Ovary (tissue), 9 donors: ENCODE results near the gene CTR9. TPM values are rescaled to one million over a fixed set of nuclear protein-coding genes. Genes with fewer than 3 reads are reported as not detected.

Experiments
- DNase-seq, 5 donors: peaks; one replicate each; pipeline ENCODE4 v3.0.0-alpha.2; 2019 to 2020
- H3K27ac ChIP-seq, 2 donors: fragments of 200-600 bp; one replicate each; pipeline versions ENCODE4 v1.5.1 to v1.8.0; 2019 to 2022
- H3K27me3 ChIP-seq: fragments of 200-600 bp; one replicate; pipeline ENCODE4 v1.8.0; 2022
- H3K36me3 ChIP-seq: fragments of 200-600 bp; sonication (generic); one replicate; pipeline ENCODE4 v1.5.1; 2019
- H3K4me1 ChIP-seq: one replicate; pipeline ENCODE4 v1.8.1; 2013; ENCODE audit warnings: mild to moderate bottlenecking, moderate library complexity; ENCODE audit not compliant: insufficient read depth
- H3K4me3 ChIP-seq: fragments of 200-600 bp; sonication (generic); one replicate; pipeline ENCODE4 v1.5.1; 2017
- H3K9me3 ChIP-seq, 2 donors: fragments of 200-600 bp in 1 of 2; sonication (generic) in 1 of 2; one replicate each; pipeline versions ENCODE4 v1.5.1 to v1.8.1; 2013 to 2019; ENCODE audit warnings: mild to moderate bottlenecking in 1 of 2, moderate library complexity in 1 of 2
- CTCF ChIP-seq, 3 donors: fragments of 450-650 bp in 2 of 3; fragments of 200-600 bp in 1 of 3; IDR thresholded peaks; one replicate each; pipeline versions ENCODE4 v1.5.1 to v1.8.0; 2016 to 2022; ENCODE audit warnings: antibody characterized with exemption in 3 of 3, mild to moderate bottlenecking in 1 of 3
- EP300 ChIP-seq: sonication (generic); formaldehyde crosslinking; IDR thresholded peaks from one replicate; pipeline ENCODE4 v1.6.1; 2017; ENCODE audit warnings: antibody characterized with exemption
- POLR2A ChIP-seq: fragments of 450-650 bp; IDR thresholded peaks from one replicate; pipeline ENCODE4 v1.6.1; 2017; ENCODE audit warnings: antibody characterized with exemption, mild to moderate bottlenecking, moderate library complexity
- WGBS, 3 donors: extraction: QIAGEN DNeasy Blood & Tissue Kit in 1 of 3; methylation state at CpG; one replicate each; pipeline versions ENCODE4 v1.1.5 to v1.1.7; 2013 to 2017; 5-methylcytosine and 5-hydroxymethylcytosine counted together
- intact Hi-C, 4 donors: fragments of 100-400 bp; cut with DNase I; formaldehyde crosslinking; loops; one replicate each; pipeline versions ENCODE4 v1.11.0 to v1.15.1; 2022 to 2023
- polyA plus RNA-seq, 2 donors: library from polyadenylated mRNA; stranded (reverse); fragments of 200-250 nt in 1 of 2; fragments of 350-450 nt in 1 of 2; fragmentation: Illumina TruSeq in 1 of 2; extraction: RNeasy Lipid Tissue Mini Kit (QIAGEN cat#74804) in 1 of 2; gene quantifications; one replicate each; pipeline ENCODE4 v1.2.3, GENCODE V29; 2013 to 2014
- total RNA-seq, 7 donors: library from RNA; depleted of rRNA in 2 of 7; stranded (reverse); fragments of >200 nt in 2 of 7; fragmentation: NEBNext Ultra II Directional in 3 of 7; extraction: Animal tissue kit (Norgen Biotek cat#: 25700) in 3 of 7; gene quantifications; one replicate each; pipeline versions ENCODE4 v1.1.0 to v1.2.4, GENCODE V29; 2016 to 2023
- donor health status: DM: no; HTN: no; CAD: no; lungs with moderate emphysema.
- donor health status: DM: no; HTN: no; CAD: no.
- donor health status: Bipolar disorder and iron deficiency.
- donor health status: DM: yes; HTN: yes; CAD: no.
- donor health status: DM: no; HTN: no; CAD: no.
- donor health status: DM: yes; HTN: yes; CAD: no.

The CTR9 gene
- total and polyA plus RNA-seq, 9 donors, result 18.0 to 40.6 (median 32.1) TPM

- intact Hi-C loops, result no loop called here
- WGBS, 3 donors, result 32 to 40% (median 40%) methylated on average over 13 of the region's 13 CpGs
Measured at GRCh38 chr11:10743354-10744000, 7.6 kb upstream of the CTR9 start.

GRCh38 chr11:10744206-10744605 lies 6.8 kb upstream of the CTR9 start:
- WGBS, 3 donors, result 51 to 71% (median 62%) methylated on average over 3 of the region's 3 CpGs
- Histone ChIP-seq H3K4me3 (no peak overlapping the region), H3K27me3 (no peaks in the 10 kb centered on the region), H3K27ac (no peak overlapping the region), H3K36me3 (no peaks in the 10 kb centered on the region), H3K9me3 (no peaks in the 10 kb centered on the region), H3K4me1 (peaks cover 8% of the 10 kb centered on the region)
- intact Hi-C loops, result no loop called here
- no peak for TF ChIP-seq EP300
- TF ChIP-seq CTCF (IDR thresholded peaks at IDR 0.05), result no peak
- TF ChIP-seq POLR2A, result no peak
- DNase-seq, result no peak

More at GRCh38 chr11:10743354-10744000, 7.6 kb upstream of the CTR9 start:
- Histone ChIP-seq H3K9me3 (no peaks in the 10 kb centered on the region), H3K36me3 (no peaks in the 10 kb centered on the region), H3K4me1 (peaks cover 8% of the 10 kb centered on the region), H3K4me3 (no peak overlapping the region), H3K27ac (no peak overlapping the region), H3K27me3 (no peaks in the 10 kb centered on the region)
- no peak for TF ChIP-seq POLR2A
- no peak for TF ChIP-seq CTCF (IDR thresholded peaks at IDR 0.05)
- TF ChIP-seq EP300, result no peak
- no peak for DNase-seq

- no peaks in the 10 kb centered on the region for H3K36me3 ChIP-seq
- WGBS, 3 donors, result 91 to 97% (median 92%) methylated on average over 2 of the region's 2 CpGs
- TF ChIP-seq CTCF (IDR thresholded peaks at IDR 0.05) (no peak), POLR2A (no peak), EP300 (no peak)
- no peak overlapping the region for H3K4me3 ChIP-seq
- no peaks in the 10 kb centered on the region for H3K27me3 ChIP-seq
- no peak for DNase-seq
- H3K27ac ChIP-seq, result no peak overlapping the region
- H3K4me1 ChIP-seq, result peaks cover 8% of the 10 kb centered on the region
- intact Hi-C loops, result no loop called here
- H3K9me3 ChIP-seq, result no peaks in the 10 kb centered on the region
Measured at GRCh38 chr11:10746871-10747270, 4.2 kb upstream of the CTR9 start.

- intact Hi-C loops, result no loop called here
- peaks cover 8% of the 10 kb centered on the region for H3K4me1 ChIP-seq
- no peak overlapping the region for H3K4me3 ChIP-seq
- H3K36me3 ChIP-seq, result no peaks in the 10 kb centered on the region
- DNase-seq, result no peak
- H3K27ac ChIP-seq, result no peak overlapping the region
- H3K9me3 ChIP-seq, result no peaks in the 10 kb centered on the region
- TF ChIP-seq CTCF (IDR thresholded peaks at IDR 0.05) (no peak), POLR2A (no peak), EP300 (no peak)
- H3K27me3 ChIP-seq, result no peaks in the 10 kb centered on the region
Measured at GRCh38 chr11:10747733-10748132, 3.3 kb upstream of the CTR9 start.
